ENCODE measurements around the gene ARL4A.

The ARL4A gene

GRCh38 chr7:12727455-12728191 is 40.2 kb downstream of the ARL4A start:
- H3K9me2 ChIP-seq (replicated peaks; ENCODE audit: low read depth, low read length) = no peaks in the 10 kb centered on the region
- no peaks in the 10 kb centered on the region for H3K4me1 ChIP-seq (ENCODE audit: insufficient read depth, low read length, poor library complexity, severe bottlenecking)
- no peaks in the 10 kb centered on the region for H3K79me2 ChIP-seq (ENCODE audit: insufficient read depth, low read length)
- no peaks in the 10 kb centered on the region for H3K9me3 ChIP-seq (ENCODE audit: insufficient read depth, low read depth, low read length)
- no peaks in the 10 kb centered on the region for H4K20me1 ChIP-seq (ENCODE audit: insufficient read depth, low read length, poor library complexity, severe bottlenecking)
- no peak overlapping the region for H3K4me3 ChIP-seq (ENCODE audit: low read length, poor library complexity, severe bottlenecking)
- no peak for TF ChIP-seq CTCF (conservative IDR thresholded peaks at IDR 0.05; ENCODE audit: low read length)
- TF ChIP-seq EZH2phosphoT487 (IDR thresholded peaks at IDR 0.05; ENCODE audit: borderline replicate concordance) = no peak
- no peaks in the 10 kb centered on the region for H3F3A ChIP-seq (ENCODE audit: low read depth)
- no peak overlapping the region for H3K9ac ChIP-seq (ENCODE audit: low read depth, low read length, poor library complexity, severe bottlenecking)
- H3K36me3 ChIP-seq (ENCODE audit: insufficient read depth, low read length) = no peaks in the 10 kb centered on the region
- no peak overlapping the region for H3K4me2 ChIP-seq (ENCODE audit: low read depth, low read length, poor library complexity, severe bottlenecking)
- H2AFZ ChIP-seq (ENCODE audit: low read length) = no peak overlapping the region
- H3K27me3 ChIP-seq (ENCODE audit: insufficient read depth, low read length, poor library complexity, severe bottlenecking) = no peaks in the 10 kb centered on the region

- no peaks in the 10 kb centered on the region for H4K20me1 ChIP-seq (ENCODE audit: insufficient read depth, low read length, poor library complexity, severe bottlenecking)
- no peaks in the 10 kb centered on the region for H3K36me3 ChIP-seq (ENCODE audit: insufficient read depth, low read length)
- no peaks in the 10 kb centered on the region for H3K9me2 ChIP-seq (replicated peaks; ENCODE audit: low read depth, low read length)
- no peaks in the 10 kb centered on the region for H3F3A ChIP-seq (ENCODE audit: low read depth)
- no peak overlapping the region for H2AFZ ChIP-seq (ENCODE audit: low read length)
- H3K4me2 ChIP-seq (ENCODE audit: low read depth, low read length, poor library complexity, severe bottlenecking) = no peak overlapping the region
- no peak overlapping the region for H3K9ac ChIP-seq (ENCODE audit: low read depth, low read length, poor library complexity, severe bottlenecking)
- no peaks in the 10 kb centered on the region for H3K79me2 ChIP-seq (ENCODE audit: insufficient read depth, low read length)
- H3K4me1 ChIP-seq (ENCODE audit: insufficient read depth, low read length, poor library complexity, severe bottlenecking) = no peaks in the 10 kb centered on the region
- no peak for TF ChIP-seq CTCF (conservative IDR thresholded peaks at IDR 0.05; ENCODE audit: low read length)
- TF ChIP-seq EZH2phosphoT487 (IDR thresholded peaks at IDR 0.05; ENCODE audit: borderline replicate concordance) = no peak
- H3K4me3 ChIP-seq (ENCODE audit: low read length, poor library complexity, severe bottlenecking) = no peak overlapping the region
- H3K27me3 ChIP-seq (ENCODE audit: insufficient read depth, low read length, poor library complexity, severe bottlenecking) = no peaks in the 10 kb centered on the region
- no peaks in the 10 kb centered on the region for H3K9me3 ChIP-seq (ENCODE audit: insufficient read depth, low read depth, low read length)
Measured at GRCh38 chr7:12728192-12728538, 40.7 kb downstream of the ARL4A start.

- H4K20me1 ChIP-seq (ENCODE audit: insufficient read depth, low read length, poor library complexity, severe bottlenecking) = no peaks in the 10 kb centered on the region
- no peak overlapping the region for H3K4me3 ChIP-seq (ENCODE audit: low read length, poor library complexity, severe bottlenecking)
- no peaks in the 10 kb centered on the region for H3F3A ChIP-seq (ENCODE audit: low read depth)
- H3K9me2 ChIP-seq (replicated peaks; ENCODE audit: low read depth, low read length) = no peaks in the 10 kb centered on the region
- H3K27me3 ChIP-seq (ENCODE audit: insufficient read depth, low read length, poor library complexity, severe bottlenecking) = no peaks in the 10 kb centered on the region
- no peak overlapping the region for H3K4me2 ChIP-seq (ENCODE audit: low read depth, low read length, poor library complexity, severe bottlenecking)
- no peaks in the 10 kb centered on the region for H3K9me3 ChIP-seq (ENCODE audit: insufficient read depth, low read depth, low read length)
- no peak overlapping the region for H3K9ac ChIP-seq (ENCODE audit: low read depth, low read length, poor library complexity, severe bottlenecking)
- no peaks in the 10 kb centered on the region for H3K4me1 ChIP-seq (ENCODE audit: insufficient read depth, low read length, poor library complexity, severe bottlenecking)
- H3K79me2 ChIP-seq (ENCODE audit: insufficient read depth, low read length) = no peaks in the 10 kb centered on the region
- H2AFZ ChIP-seq (ENCODE audit: low read length) = no peak overlapping the region
- no peak for TF ChIP-seq EZH2phosphoT487 (IDR thresholded peaks at IDR 0.05; ENCODE audit: borderline replicate concordance)
- TF ChIP-seq CTCF (conservative IDR thresholded peaks at IDR 0.05; ENCODE audit: low read length) = no peak
- H3K36me3 ChIP-seq (ENCODE audit: insufficient read depth, low read length) = no peaks in the 10 kb centered on the region
Measured at GRCh38 chr7:12729112-12729511, 41.7 kb downstream of the ARL4A start.

Data from Loucy (cell line).